Amniotic epithelial cell (primary cell): Measurements from ENCODE around the gene LDHD.

Experiments used
- DNase-seq: peaks from one replicate; pipeline ENCODE4 v3.0.0-alpha.2; 2010; ENCODE audit warnings: low read depth

Gene LDHD

DNA sequence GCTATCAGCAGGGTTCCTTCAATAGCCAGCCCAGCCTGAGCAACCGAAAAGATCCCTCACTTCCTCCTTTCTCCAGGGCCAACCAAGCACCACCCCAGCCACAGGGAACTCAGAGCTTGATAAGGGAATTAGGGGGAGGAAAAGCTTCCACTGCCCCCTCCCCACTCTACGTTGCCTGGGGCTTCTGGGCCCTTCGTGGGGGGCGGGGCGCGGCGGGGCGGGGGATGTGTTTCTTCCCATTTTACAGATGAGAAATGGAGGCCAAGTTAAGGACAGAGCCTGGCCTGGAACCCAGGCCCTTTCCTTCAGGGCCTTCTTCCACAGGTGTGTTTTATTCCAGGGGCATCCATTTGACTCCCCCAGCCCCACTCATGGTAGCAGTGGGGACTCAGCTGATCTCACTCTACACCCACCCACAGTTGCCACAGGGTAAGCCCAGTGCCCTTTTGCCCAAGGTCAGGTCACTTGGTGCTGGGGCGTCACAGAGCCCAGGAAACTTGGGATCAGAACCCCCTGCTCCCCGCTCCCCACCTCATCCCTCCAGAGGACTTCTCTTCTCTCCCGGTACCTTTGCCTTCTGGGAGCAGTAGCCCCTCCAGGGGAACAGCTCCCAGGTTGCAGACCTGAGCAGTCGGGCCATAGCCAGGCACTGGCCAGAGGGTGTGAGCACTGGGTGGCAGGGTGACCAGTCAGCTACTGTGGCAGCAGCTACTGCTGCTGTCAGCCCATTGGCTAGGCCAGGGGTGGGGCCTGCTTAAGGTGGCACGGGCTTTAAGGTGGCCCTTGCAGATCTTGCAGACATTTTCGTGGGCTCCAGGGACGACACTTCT, at the start of gene LDHD:
TSS of gene LDHD (minus strand) at position 700 of the 830 bp plus-strand sequence. CDS start at position 640, 60 bp downstream.
- DNase-seq: peak; percentile 55

GRCh38 chr16:75160386-75160785, 43.8 kb upstream of the LDHD start:
- DNase-seq: no peak

DNA sequence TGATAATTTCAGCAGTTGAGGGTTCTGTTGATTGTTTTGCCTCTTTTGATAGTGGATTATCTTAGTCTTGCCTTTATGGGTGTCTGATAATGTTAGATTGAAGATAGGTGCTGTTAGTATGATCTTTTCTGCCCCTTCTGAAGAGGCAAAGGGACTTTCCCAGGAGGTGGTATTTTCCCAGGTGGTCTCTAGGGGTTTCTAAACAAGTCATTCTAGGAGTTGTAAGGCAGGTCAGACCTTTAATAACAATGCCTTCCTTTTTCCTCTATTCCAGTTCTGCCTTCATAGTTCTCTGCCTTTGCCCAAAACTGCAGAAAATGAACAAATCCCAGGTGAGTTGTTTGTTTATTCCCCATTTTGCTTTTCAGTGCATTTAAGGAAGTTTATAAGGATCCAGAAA, 36.1 kb upstream of the LDHD start:
- no peak for DNase-seq

DNA sequence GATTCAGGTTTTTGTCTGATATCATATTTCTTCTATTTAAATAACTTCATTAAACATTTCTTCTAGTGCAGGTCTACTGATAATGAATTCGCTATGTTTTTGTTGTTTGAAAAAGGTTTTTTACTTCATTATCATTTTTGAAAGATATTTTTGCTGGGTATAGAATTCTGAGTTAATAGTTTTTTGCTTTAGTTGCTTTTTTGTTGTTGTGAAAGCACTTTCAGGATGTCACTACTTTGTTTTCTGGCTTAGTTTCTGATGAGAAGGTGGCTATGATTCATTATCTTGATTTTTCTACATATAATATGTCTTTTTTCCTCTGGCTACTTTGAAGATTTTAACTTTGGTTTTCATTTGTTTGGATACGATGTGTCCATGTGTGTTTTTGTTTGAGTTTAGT, 35.2 kb upstream of the LDHD start:
- DNase-seq: no peak

DNA sequence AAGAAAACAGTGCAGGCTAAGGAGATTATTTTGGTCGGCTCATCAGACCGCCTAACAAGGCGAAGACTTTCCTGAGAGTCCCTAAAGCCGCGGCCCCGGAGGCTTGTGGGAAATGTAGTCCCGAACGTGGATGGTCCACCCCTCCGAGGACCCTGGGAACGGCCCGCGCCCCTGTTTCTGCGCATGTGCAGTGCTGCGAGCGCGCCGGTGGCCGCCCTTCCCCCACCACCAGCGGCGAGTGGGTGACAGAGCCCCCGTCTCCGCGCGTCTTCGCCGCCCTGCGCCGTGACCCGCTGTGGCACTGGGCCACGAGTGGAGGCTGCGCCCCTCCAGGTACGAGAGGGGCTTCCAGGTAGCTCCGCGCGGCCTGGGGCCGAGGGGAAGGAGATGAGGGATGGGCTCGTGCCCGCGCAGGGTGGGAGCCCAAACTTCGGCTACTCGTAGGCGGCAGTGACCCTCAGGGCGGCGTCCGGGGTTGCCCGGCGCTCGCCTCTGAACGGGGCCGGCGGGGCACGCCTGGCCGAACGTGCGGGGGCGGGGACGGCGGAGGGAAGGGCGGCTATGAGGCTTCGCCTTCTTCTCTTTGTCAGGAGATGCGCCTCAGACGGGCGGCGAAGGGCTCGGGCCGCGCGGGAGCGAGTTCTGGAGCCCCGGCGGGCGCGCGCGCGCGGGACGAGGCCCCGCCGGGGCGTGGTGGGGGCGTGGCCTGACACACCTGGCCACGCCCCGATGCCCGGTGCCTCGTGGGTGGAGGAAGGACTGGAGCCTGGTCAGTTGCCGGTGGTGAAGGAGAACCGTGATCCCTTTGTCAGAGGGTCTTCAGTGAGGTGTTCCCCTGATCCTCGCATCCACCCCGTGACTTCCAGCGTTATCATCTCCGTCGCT, 32.0 kb upstream of the LDHD start, which contains the start of gene ZFP1:
TSS of gene ZFP1 (plus strand) at position 214 of the 885 bp plus-strand sequence. CDS start 4,428 bp downstream, outside the sequence.
- DNase-seq: peak; percentile 86

GRCh38 chr16:75147968-75148310, 31.4 kb upstream of the LDHD start:
- DNase-seq: no peak

GRCh38 chr16:75143941-75144340, 27.4 kb upstream of the LDHD start:
- no peak for DNase-seq

DNA sequence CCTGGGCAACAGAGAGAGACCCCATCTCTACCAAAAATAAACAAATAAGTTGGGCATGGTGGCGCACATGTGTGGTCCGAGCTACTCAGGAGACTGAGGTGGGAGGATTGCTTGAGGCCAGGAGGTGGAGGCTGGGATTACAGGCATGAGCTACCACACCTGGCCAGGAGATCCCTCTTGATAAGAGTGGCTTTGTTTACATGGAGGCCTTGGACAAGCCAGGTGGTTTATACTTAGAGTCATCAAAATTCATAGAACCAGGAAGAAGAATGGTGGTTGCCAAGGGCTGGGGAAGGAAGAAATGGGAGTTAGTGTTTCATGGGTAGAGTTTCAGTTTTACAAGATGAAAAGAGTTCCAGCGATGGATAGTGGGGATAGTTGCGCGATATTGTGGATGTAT, 22.9 kb upstream of the LDHD start:
- DNase-seq: no peak

- peak; percentile 15 for DNase-seq
Measured at GRCh38 chr16:75138636-75139035, 22.1 kb upstream of the LDHD start.

DNA sequence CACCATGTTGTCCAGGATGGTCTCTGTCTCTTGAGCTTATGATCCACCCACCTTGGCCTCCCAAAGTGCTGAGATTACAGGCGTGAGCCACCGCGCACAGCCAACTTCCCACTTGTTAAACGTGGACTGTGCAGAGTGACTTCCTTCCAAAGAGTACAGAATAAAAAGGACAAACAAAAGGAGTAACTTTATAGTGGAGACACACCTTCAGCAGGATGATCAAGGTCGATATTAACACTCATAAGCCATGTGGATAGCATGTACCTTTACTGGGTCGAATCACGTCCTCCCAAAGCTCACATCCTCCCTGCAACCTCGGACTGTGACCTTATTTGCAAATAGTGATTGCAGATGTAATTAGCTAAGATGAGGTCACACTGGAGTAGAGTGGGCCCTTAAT, 21.7 kb upstream of the LDHD start:
- no peak for DNase-seq

DNA sequence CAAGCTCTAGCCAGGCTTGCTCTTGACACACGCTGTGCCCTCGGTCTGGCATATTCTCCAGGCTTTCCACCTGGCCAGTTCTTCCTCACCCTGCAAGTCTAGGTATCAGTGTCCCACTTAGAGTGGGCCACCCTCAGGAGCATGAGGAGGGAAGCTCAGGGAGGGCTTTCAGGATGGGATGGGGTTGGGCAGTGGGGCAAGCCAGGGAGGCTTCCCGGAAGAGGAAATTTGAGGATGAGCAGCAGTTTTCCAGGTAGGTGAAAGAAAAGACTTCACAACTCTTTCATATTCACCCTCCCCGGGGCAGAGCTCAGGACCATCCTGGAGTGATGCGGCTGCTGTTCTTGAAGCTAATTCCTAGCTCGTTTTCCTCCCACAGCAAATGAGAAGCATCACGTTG, 14.5 kb upstream of the LDHD start:
- no peak for DNase-seq

- DNase-seq: no peak
Measured at GRCh38 chr16:75130150-75130771, 13.7 kb upstream of the LDHD start.

DNA sequence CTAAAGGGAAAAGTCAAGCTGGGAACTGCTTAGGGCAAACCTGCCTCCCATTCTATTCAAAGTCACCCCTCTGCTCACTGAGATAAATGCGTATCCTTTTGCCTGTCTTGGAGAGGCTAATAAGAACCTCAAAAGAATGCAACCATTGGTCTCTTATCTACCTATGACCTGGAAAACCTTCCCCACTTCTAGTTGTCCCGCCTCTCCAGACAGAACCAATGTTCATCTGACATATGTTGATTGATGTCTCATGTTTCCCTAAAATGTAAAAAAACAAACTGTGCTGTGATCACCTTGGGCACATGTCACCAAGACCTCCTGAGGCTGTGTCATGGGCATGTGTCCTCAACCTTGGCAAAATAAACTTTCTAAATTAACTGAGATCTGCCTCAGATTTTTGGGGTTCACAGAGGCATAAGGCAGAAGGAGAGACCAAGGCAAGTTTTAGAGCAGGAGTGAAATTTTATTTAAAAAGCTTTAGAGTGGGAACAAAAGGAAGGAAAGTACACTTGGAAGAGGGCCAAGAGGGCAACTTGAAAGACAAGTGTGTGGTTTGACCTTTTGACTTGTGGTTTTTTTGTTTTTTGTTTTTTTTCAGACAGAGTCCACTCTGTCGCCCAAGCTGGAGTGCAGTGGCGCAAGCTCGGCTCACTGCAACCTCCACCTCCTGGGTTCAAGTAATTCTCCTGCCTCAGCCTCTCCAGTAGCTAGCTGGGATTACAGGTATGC, 13.0 kb upstream of the LDHD start:
- peak; percentile 49 for DNase-seq

DNA sequence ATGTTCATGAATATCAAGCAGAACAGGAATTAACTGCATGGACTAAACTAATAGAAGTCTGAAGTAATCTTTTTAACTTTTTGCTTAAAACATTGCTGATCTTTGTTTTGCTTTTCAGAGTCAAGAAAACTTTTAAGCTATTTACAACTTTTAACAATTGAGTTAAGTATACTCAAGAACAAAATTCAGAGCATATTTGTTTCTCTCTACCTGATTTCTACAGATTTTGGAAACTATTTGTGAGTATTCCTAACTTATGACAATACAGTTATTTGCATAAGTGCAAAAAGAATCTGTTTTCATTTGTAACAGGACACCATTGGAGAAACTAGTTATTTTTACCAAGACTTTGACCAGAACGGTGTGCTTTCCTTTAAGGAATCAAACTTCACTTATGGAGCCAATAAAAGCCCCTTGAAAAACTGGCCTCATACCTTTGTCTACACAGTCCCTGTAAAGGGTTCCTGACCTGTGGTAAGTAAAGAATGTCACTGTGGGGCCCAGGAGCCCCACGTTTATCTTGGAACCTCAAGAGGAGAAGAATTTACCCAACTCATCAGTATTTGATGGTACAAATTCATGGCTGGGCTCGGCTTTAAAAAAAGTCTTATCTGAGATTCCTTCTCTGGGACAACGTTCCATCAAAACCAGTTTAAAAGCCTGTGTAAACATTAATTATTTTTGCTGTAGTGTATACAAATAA, 11.3 kb upstream of the LDHD start:
- no peak for DNase-seq

- DNase-seq: no peak
Measured at GRCh38 chr16:75122609-75123008, 6.0 kb upstream of the LDHD start.

- DNase-seq: no peak
Measured at GRCh38 chr16:75121949-75122568, 5.5 kb upstream of the LDHD start.

- no peak for DNase-seq
Measured at GRCh38 chr16:75120253-75120652, 3.7 kb upstream of the LDHD start.

DNA sequence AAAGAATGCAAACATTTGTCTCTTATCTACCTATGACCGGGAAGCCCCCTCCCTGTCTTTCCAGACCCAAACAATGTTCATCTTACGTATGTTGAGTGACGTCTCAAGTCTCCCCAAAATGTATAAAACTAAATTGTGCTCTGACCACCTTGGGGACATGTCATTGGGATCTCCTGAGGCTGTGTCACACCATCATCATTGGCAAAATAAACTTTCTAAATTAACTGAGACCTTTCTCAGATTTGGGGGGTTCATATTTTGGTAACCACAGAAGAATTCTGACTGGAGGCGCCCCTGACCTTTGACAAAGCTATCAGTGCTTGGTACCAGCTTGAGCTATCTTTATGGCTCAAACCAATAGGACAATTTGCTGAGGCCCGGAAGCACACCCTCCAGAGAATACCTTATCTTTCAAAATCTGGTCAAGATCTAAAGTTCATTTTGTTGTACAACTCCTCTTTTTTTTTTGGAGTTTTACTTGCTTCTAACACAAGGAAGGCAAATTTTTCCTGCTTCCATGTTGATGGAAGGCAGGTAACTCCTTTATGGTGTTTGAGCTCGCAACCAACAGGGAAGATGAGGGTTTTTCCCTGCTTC, 2.5 kb upstream of the LDHD start:
- DNase-seq: no peak

DNA sequence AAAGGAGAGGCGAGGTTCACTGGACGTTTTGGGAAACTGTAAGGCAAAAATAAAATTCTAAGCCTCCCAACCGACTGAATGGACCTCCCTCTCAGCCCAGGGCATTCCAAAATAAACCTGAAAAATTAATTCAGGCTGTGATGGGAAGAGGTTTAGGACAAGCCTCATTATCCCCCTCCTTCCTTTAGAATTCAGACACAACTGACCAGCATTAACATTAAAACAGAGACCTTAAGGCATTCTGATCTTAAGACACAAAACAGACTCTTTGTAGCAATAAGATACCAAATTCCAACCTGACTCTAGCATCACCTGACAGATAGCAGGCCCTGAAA, 298 bp upstream of the LDHD start:
- DNase-seq: no peak
